GM12872 (cell line): Measurements from ENCODE around the gene ILDR1.

Experiments used
- TF ChIP-seq, protein P1 (sequence below): IDR thresholded peaks from 3 replicates; pipeline ENCODE4 v1.5.1; 2011; ENCODE audit warnings: low read depth, mild to moderate bottlenecking, low read length, moderate library complexity; ENCODE audit not compliant: insufficient read depth

ILDR1 gene

GRCh38 chr3:121975702-121976302 is 46.2 kb downstream of the ILDR1 start:
- TF ChIP-seq, protein P1, sequence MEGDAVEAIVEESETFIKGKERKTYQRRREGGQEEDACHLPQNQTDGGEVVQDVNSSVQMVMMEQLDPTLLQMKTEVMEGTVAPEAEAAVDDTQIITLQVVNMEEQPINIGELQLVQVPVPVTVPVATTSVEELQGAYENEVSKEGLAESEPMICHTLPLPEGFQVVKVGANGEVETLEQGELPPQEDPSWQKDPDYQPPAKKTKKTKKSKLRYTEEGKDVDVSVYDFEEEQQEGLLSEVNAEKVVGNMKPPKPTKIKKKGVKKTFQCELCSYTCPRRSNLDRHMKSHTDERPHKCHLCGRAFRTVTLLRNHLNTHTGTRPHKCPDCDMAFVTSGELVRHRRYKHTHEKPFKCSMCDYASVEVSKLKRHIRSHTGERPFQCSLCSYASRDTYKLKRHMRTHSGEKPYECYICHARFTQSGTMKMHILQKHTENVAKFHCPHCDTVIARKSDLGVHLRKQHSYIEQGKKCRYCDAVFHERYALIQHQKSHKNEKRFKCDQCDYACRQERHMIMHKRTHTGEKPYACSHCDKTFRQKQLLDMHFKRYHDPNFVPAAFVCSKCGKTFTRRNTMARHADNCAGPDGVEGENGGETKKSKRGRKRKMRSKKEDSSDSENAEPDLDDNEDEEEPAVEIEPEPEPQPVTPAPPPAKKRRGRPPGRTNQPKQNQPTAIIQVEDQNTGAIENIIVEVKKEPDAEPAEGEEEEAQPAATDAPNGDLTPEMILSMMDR: no peak

DNA sequence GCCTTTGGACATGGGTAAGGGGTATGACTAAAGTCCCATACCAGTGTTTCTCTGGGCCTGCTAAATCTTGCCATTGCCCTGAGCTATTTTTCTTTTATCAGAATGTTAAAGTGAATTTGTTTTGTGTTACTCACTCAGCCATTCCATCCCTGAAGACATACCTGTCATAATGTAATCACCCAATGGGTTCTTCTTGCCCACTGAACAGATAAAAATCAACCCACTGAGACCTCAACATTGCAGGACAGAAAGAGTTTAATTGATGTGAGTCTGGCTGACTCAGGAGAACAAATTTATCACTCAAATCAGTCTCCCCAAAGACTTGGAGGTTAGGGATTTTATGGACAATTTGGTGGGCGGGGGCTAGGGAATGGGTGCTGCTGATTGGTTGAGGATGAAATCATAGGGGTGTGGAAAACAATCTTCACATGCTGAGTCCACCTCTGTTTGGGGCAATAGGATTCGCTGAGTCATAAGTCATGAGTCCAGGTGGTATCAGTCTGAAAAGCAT is 47.4 kb downstream of the ILDR1 start:
- TF ChIP-seq, protein P1: no peak

GRCh38 chr3:121970047-121970446 is 52.0 kb downstream of the ILDR1 start:
- TF ChIP-seq, protein P1: no peak

- TF ChIP-seq, protein P1: no peak
Observed at GRCh38 chr3:121969631-121970030, 52.4 kb downstream of the ILDR1 start.

DNA sequence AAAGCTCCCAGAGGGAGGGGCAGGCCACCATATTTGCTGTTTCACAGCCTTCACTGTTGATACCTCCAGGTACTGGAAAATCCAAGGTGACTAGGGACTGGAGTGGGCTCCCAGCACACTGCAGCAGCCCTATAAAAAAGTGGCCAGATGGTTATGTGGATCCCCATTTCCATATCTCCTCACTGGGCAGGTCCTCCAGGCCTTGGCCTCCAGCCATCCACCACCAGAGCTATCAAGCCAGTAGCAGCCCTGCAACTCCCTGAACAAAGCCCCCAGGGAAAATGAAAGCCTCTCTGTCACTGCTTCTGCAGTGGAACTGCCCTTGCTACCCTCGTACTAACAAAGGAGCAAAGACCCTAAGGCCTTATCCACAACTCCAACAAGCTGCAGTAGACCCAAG is 58.4 kb downstream of the ILDR1 start:
- TF ChIP-seq, protein P1: no peak

DNA sequence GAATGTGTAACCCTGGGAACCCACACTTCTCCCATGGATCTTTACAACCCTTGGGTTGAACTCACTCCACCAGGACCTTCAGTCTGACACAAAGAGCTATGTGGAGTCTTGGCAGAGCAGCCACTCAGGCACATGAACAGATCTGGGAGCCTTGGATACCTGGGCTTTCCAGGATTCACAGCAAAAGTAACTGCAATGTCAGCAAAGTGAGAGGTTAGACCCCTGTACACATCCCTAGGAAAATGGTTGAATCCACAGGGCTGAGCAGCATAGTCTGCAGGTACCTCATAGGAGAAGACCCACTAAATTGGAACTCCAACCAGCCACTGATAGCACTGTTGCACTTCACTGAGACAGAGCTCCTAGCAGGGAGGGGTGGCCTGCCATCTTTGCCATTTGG is 59.6 kb downstream of the ILDR1 start:
- TF ChIP-seq, protein P1: no peak

- TF ChIP-seq, protein P1: no peak
Observed at GRCh38 chr3:121961283-121961682, 60.8 kb downstream of the ILDR1 start.
